Skin of body (tissue), 2 donors: ENCODE measurements around the gene MEGF10. TPM values are rescaled to one million over a fixed set of nuclear protein-coding genes. Genes with fewer than 3 reads are reported as not detected.

Source experiments
- DNase-seq: peaks from one replicate; lab custom pipeline; 2025; lab: John Stamatoyannopoulos, UW
- total RNA-seq: library from RNA; depleted of rRNA; stranded (reverse); fragments of >200 nt; gene quantifications from one replicate; pipeline ENCODE4 v1.2.3, GENCODE V29; 2014

MEGF10 gene
- total RNA-seq, 1 donor from 2014 or later = 4.7 TPM

DNA sequence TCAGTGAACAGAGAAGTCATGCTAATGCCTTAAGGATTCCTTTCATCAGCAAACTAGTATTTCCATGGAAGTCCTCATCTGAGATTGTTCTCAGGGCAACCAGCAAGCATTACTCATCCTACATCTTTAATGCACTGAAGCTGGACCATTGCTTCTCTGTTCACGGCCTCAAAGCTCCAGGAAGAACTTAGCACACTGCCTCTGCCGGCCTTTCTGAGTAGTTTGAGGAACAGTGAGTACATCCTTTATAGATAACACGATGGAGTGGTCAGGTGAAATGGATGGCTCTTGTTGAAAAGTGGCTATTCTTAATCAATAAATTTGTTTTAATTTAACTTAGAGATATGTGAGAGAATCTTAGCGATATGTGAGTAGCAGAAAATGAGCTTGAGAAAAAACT, 35.8 kb downstream of the MEGF10 start:
- no peak for DNase-seq

GRCh38 chr5:127326976-127327755, 36.6 kb downstream of the MEGF10 start:
- DNase-seq = no peak

- DNase-seq = no peak
Observed at GRCh38 chr5:127330116-127330515, 39.5 kb downstream of the MEGF10 start.

GRCh38 chr5:127331890-127332649, 41.5 kb downstream of the MEGF10 start:
- no peak for DNase-seq

DNA sequence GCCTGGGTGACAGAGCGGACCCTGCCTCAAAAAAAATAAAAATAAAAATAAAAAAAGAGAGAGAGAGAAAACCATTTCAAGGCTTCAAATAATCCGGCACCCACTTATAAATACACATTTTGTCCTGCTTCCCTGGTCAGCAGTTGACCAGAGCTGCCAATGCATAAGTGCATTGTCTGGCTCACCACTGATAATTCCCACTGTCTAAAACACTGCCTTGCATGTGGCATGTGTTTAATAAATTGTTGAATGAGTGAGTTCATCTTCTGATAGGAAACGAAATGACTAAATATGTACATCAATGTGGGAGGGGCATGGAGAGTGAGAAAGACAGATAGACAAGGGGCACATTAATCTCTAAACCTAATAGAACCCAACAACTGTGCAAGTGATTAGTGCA, 42.9 kb downstream of the MEGF10 start:
- DNase-seq = no peak

DNA sequence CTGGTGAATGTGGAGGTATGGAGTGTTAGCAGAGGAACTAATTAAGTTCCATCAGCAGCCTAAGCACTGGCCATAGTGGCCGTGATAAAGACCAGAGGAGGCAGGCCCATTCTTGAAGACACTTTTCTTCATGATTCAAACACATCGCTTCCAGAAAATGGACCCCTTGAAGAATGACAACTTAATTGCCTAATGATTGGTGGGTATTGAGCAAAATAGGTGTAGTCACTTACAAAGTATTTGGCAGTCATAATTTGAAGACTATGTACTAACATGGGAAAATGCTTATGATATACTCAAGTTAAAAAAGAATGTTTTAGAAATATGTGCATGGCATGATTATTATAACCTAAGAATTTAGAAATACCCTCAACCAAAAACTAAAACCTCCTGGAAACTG, 44.8 kb downstream of the MEGF10 start:
- DNase-seq = no peak

GRCh38 chr5:127337876-127338275, 47.3 kb downstream of the MEGF10 start:
- DNase-seq = no peak

DNA sequence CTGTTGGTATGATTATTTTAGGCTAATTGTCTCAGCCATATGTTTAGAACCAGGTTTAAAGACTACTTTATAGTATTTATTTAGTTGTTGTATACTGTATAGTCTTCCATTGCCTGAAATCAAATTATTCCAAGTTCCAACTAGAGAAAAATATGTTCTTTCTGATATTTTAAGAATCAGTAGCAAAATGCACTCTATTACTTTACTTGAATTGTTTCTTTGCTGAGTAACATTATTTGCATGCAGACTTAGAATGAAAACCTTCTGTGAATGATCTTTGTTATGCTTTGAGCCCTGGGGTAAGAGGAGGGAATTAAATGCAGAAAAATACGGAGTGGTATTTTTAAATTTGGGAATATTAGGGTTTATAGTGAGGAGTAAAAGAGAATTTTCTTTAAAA, 47.9 kb downstream of the MEGF10 start:
- DNase-seq = no peak

- DNase-seq = no peak
Observed at GRCh38 chr5:127340606-127341005, 50.0 kb downstream of the MEGF10 start.

DNA sequence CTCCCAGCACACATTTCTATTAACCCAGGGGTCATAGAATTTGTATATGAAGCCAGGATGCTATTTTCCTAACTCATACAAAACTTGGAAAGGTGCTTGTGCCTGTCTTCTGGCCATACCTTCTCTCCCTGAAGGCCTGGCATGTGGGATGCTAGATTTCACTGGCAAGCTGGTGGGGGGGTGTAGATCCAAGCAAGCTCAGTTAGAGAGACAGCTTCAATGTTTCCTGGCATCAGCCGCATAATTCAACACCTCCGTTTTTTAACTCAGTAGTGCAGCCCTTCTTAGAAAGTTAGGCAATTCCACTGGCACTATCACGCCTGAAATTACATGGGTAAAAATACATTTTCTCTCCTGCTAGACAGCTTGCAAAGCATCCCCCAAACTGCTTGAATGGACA, 51.8 kb downstream of the MEGF10 start:
- DNase-seq = no peak

DNA sequence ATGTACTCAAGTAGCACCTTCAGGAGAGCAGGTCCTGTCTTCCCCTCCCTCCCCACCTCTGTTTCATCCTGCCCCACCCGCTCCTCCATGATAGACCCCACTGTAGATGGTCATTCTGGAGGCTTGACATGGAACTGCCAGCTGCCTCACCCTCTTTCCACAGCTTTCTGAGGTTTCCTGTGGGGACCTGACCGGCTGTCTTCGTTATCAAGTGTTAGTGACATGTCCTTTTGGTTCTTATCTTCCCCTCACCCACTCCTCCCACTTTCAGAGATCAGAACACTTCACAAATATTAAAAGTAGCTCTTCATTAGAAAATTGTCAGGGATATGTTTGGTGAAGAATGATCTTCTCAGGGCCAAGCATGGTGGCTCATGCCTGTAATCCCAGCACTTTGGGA, 52.7 kb downstream of the MEGF10 start:
- no peak for DNase-seq

GRCh38 chr5:127343866-127344265, 53.3 kb downstream of the MEGF10 start:
- no peak for DNase-seq

DNA sequence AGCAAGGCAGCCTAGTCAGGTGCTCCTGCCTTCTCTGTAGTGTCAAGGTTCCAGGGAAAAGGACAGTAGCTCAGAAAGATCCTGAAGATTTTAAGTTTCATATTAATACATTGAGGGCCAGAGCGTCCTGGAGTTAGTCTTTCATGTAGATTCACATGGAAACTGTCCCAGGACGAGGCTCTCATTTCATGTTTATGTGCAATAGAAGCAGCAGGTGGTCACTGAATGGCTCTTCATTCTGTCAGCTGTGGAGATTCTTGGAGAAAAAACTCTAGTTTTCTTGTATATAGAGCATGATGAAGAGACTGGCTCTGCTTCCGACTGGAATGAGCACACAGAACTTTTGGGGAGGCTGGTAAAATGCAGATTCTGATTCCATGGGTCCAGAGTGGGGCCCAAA, 54.3 kb downstream of the MEGF10 start:
- DNase-seq = no peak

- no peak for DNase-seq
Observed at GRCh38 chr5:127351418-127351817, 60.8 kb downstream of the MEGF10 start.

- no peak for DNase-seq
Observed at GRCh38 chr5:127352068-127352467, 61.5 kb downstream of the MEGF10 start.

GRCh38 chr5:127353327-127353726, 62.7 kb downstream of the MEGF10 start:
- DNase-seq = no peak

- DNase-seq = peak; percentile 8
Observed at GRCh38 chr5:127353796-127354195, 63.2 kb downstream of the MEGF10 start.

DNA sequence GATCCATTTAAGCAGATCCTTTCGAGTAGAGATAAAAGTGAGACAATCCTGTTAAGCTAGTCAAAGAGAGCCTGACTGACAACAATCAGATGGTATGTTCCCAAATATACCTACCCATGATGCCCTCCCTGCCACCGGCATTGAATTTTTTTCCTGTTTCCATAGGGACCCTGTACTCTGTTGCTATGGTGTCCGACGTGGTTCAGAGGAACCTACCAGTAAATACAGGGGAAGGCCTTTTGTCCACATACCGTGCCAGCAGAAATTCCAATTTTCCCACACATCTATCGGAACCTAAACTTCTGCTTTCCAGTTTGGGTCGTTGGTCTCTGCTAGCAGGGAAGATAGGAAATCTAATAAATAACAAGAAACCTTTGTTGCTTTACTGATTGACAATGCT, 64.7 kb downstream of the MEGF10 start:
- DNase-seq = no peak

DNA sequence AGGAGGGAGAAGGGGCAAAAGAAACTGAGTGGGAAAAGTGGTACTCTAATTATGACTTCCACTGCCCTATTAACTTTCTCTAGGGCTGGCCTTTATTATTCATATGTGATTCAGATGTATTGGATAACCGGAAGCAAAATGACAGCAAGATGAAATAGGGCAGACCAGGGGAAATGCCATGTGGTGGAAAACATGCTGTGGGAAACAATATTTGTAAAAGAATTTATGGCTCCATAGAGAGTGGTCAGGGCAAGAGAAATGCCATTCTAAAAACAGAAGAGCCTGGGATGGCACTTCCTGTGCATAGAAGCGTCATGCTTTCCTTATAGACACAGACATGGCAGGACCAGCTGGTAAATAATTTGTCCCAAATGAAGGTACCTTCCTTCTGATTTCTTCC, 67.7 kb downstream of the MEGF10 start:
- DNase-seq = peak; percentile 32

DNA sequence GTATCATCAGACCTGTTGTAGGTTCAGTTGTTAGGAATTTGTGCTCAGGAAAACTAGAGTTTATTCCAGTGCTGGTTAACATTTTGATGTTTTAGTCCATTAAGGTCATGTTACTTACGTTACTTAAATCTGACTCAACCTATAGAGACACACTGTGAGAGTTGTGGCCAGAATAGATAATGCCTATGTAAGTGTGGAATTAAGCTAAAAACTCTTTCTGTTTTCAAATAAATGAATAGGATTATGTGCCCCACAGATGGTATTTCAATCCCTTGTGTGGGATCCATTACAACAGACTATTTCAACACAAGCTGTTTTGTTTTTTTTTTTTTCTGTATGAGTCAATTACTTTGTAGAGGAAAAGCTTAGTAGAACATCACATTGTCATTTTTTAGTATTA, 68.1 kb downstream of the MEGF10 start:
- DNase-seq = peak; percentile 32

DNA sequence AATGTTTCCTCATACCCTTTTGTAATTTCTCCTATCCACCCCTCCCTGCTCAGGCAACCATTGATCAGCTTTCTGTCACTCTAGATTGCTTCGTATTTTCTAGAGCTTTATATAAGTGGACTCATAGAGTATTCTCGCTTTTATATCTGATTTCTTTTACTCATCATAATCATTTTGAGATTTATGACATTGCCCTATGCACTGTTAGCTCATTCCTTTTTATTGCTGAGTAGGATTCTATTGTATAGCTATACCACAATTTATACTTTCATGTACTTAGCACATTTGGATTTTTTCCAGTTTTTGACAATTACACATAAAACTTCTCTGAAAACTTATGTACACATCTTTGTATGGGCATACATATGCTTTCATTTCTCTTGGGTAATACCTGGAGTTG, 68.9 kb downstream of the MEGF10 start:
- DNase-seq = no peak

DNA sequence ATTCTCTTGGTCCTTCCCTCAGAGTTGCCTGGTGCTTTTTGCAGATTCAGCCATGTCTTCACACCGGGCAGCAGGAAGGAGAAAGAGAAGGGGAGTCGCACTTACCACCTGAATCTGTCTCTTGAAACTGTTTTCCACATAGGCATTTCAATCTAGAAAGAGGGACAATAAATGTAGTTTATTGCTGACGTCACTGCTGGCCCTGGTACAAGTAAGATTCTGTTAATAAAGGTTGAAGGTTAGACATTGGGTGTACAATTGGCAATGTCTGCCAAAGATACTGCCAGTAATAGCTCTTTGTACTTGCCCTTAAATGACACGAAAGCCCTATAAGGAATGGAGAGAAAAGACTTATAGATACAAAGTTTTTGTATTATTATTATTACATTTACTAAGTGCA, 72.8 kb downstream of the MEGF10 start:
- DNase-seq = no peak

DNA sequence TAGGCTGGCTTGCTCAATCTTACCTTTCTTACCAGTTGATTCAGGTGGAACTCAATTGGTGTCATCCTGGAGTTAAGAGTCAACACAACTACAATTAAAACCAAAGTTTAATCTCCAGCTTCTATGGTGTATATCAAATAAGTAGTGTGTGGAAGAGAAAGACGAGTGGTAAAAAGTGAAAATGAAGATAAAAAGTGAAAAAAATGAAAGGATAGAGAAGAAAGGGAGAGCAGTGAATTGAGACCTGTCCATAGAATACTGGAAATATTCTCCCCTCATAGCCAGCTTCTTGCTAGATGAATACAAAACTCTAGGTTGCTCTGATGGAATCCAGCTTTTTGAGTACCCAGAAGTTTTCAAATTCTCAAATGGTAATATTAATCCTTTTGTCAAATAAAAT, 76.4 kb downstream of the MEGF10 start:
- DNase-seq = no peak
